ENCODE measurements around the gene LTB4R. TPM values are rescaled to one million over a fixed set of nuclear protein-coding genes. Genes with fewer than 3 reads are reported as not detected.

The LTB4R gene
- total RNA-seq, 1 donor from 2014 or later, result 0.06 TPM

GRCh38 chr14:24365600-24366412, 54.5 kb downstream of the LTB4R start:
- DNase-seq (ENCODE audit: low read depth), result no peak
- TF ChIP-seq CTCF (conservative IDR thresholded peaks at IDR 0.05; ENCODE audit: low read depth, low read length), result peak; percentile 93
- peak overlapping the region; percentile 76 for H3K4me3 ChIP-seq (ENCODE audit: low read depth, low read length)

DNA sequence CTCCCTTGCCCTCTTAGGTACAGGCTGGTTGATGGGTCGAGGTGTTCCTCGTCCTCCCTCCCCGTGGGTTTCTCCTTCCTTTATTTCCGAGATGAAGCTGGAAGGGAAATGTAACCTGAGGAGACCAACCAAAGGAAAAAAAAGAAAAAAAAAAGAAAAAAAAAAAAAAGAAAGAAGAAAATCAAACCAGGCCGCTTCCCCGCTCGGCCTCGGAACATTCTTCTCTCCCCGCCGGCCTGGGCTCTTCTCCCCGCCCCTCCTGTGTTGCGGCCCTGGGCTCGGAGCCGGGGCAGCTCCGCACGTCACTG, 55.1 kb downstream of the LTB4R start:
- peak overlapping the region; percentile 76 for H3K4me3 ChIP-seq (ENCODE audit: low read depth, low read length)
- DNase-seq (ENCODE audit: low read depth), result no peak
- TF ChIP-seq CTCF (conservative IDR thresholded peaks at IDR 0.05; ENCODE audit: low read depth, low read length), result no peak

- no peak for TF ChIP-seq CTCF (conservative IDR thresholded peaks at IDR 0.05; ENCODE audit: low read depth, low read length)
These were observed 55.6 kb downstream of the LTB4R start for GRCh38 chr14:24366721-24367513.

More at GRCh38 chr14:24366721-24367513, 55.6 kb downstream of the LTB4R start:
- H3K4me3 ChIP-seq (ENCODE audit: low read depth, low read length), result peak overlapping the region; percentile 76
- no peak for DNase-seq (ENCODE audit: low read depth)

Other genes with a start within 250 kb of the LTB4R start
- gene CPNE6, start 239.9 kb upstream of the LTB4R start, total RNA-seq, result not detected in 2 replicates
- 40.0 and 47.7 TPM in 2 replicates for gene PCK2, start 217.2 kb upstream of the LTB4R start, total RNA-seq
- 42.6 and 51.2 TPM in 2 replicates for gene DCAF11, start 196.7 kb upstream of the LTB4R start, total RNA-seq
- gene NRL, start 196.6 kb upstream of the LTB4R start, total RNA-seq, result 0.87 and 1.2 TPM in 2 replicates
- not detected in 2 replicates for gene FITM1, start 180.8 kb upstream of the LTB4R start, total RNA-seq
- gene PSME1, start 175.3 kb upstream of the LTB4R start, total RNA-seq, result 266 and 385 TPM in 2 replicates
- gene EMC9, start 169.9 kb upstream of the LTB4R start, total RNA-seq, result 22.3 and 31.8 TPM in 2 replicates
- 156 and 168 TPM in 2 replicates for gene PSME2, start 164.9 kb upstream of the LTB4R start, total RNA-seq
- 42.3 and 79.4 TPM in 2 replicates for gene RNF31, start 164.0 kb upstream of the LTB4R start, total RNA-seq
- gene IRF9, start 150.2 kb upstream of the LTB4R start, total RNA-seq, result 26.8 and 45.1 TPM in 2 replicates
- gene REC8, start 139.4 kb upstream of the LTB4R start, total RNA-seq, result 122 and 158 TPM in 2 replicates
- gene IPO4, start 122.7 kb upstream of the LTB4R start, total RNA-seq, result 60.4 and 102 TPM in 2 replicates
- 54.4 and 84.1 TPM in 2 replicates for gene TM9SF1, start 116.1 kb upstream of the LTB4R start, total RNA-seq
- not detected in 2 replicates for gene TSSK4, start 105.8 kb upstream of the LTB4R start, total RNA-seq
- 42.8 and 88.4 TPM in 2 replicates for gene CHMP4A, start 98.0 kb upstream of the LTB4R start, total RNA-seq
- gene MDP1, start 95.4 kb upstream of the LTB4R start, total RNA-seq, result 15.6 and 26.1 TPM in 2 replicates
- gene NEDD8, start 79.1 kb upstream of the LTB4R start, total RNA-seq, result 219 and 220 TPM in 2 replicates
- gene GMPR2, start 78.6 kb upstream of the LTB4R start, total RNA-seq, result 64.2 and 136 TPM in 2 replicates
- gene TINF2, start 68.9 kb upstream of the LTB4R start, total RNA-seq, result 43.2 and 53.2 TPM in 2 replicates
- 0.63 and 0.94 TPM in 2 replicates for gene TGM1, start 48.3 kb upstream of the LTB4R start, total RNA-seq
- gene RABGGTA, start 39.9 kb upstream of the LTB4R start, total RNA-seq, result 32.7 and 39.0 TPM in 2 replicates
- 25.7 and 26.4 TPM in 2 replicates for gene DHRS1, start 11.7 kb upstream of the LTB4R start, total RNA-seq
- gene NOP9, start 11.7 kb upstream of the LTB4R start, total RNA-seq, result 17.1 and 32.6 TPM in 2 replicates
- 2.0 and 3.6 TPM in 2 replicates for gene CIDEB, start 3.5 kb upstream of the LTB4R start, total RNA-seq
- gene LTB4R2, start 1.4 kb upstream of the LTB4R start, total RNA-seq, result 1.3 and 2.7 TPM in 2 replicates
- gene ADCY4, start 23.6 kb downstream of the LTB4R start, total RNA-seq, result 1.6 and 8.0 TPM in 2 replicates
- 6.4 and 7.6 TPM in 2 replicates for gene RIPK3, start 28.5 kb downstream of the LTB4R start, total RNA-seq
- gene NFATC4, start 56.7 kb downstream of the LTB4R start, total RNA-seq, result 4.5 and 30.2 TPM in 2 replicates
- 3.4 and 6.2 TPM in 2 replicates for gene NYNRIN, start 87.5 kb downstream of the LTB4R start, total RNA-seq
- gene CBLN3, start 118.2 kb downstream of the LTB4R start, total RNA-seq, result 0.43 and 1.3 TPM in 2 replicates
- 38.3 and 41.6 TPM in 2 replicates for gene KHNYN, start 118.5 kb downstream of the LTB4R start, total RNA-seq
- gene SDR39U1, start 131.3 kb downstream of the LTB4R start, total RNA-seq, result 27.4 and 36.9 TPM in 2 replicates
- not detected in 2 replicates for gene CMA1, start 196.8 kb downstream of the LTB4R start, total RNA-seq